ENCODE data around the gene MEF2C. TPM values are rescaled to one million over a fixed set of nuclear protein-coding genes. Genes with fewer than 3 reads are reported as not detected.

The MEF2C gene
- total RNA-seq, 5 donors from 2014 or later (not counting 1 experiment from before 2014, with no cell fraction given), result 2.5 to 9.4 (median 4.4) TPM

DNA sequence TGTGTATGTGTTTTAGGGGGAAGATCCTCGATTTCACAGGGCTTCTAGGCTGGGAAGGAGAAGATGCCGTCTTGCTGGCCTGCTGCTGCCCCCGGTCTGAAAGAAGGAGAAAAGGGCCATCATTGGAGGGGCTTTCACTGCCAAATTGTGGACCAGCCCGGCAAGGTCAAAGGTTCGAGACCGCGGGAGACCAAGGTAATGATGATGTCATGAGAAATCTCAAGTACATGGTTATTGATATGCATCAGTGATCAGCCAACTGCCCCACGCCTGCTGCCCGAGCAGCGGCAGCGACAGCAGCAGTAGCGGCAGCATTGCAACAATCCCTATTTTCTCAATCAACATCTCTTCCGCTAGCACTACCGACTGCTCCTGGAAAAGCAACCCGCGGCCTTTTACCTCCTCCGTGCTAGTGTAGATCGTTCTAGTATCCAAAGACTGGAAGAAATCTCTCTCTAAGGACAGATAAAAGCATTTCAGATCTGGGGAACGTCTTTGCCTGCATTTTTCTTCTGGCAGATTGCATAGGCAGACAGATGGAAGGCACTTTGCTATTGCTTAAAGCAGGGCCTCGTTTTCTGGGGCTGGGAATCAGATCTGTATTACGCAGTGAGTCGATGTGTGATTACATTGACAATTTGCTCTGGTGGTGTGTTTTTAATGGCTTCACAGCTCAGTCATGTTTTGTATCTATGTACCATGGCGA is 215.3 kb downstream of the MEF2C start:
- Mint-ChIP-seq H3K4me3 (peak overlapping the region; percentile 35 to 84 (median 76)), H3K9me3 (peaks cover 0 to 20% (median 14%) of the 10 kb centered on the region in 3 donors), H3K27me3 (peaks cover 86 to 90% of the 10 kb centered on the region in 2 donors), H3K4me1 (peaks cover 26 to 31% (median 30%) of the 10 kb centered on the region in 3 donors), H3K36me3 (peaks cover 4% of the 10 kb centered on the region), H3K27ac (no peak overlapping the region)
- ATAC-seq (replicated peaks in 1 of 4) (peak in 1 of 4 experiments; percentile 16), DNase-seq (no peak)
- Histone ChIP-seq H3K27me3 (replicated peaks in 1 of 2; ENCODE audit: control insufficient read depth in 2 of 2, extremely low read depth in 1 of 2, insufficient read depth in 2 of 2, low read length in 1 of 2) (peaks cover 29 to 40% of the 10 kb centered on the region in 2 experiments), H3K27ac (ENCODE audit: low read length) (no peak overlapping the region), H3K36me3 (ENCODE audit: control insufficient read depth in 2 of 2, extremely low read depth in 1 of 2, insufficient read depth in 1 of 2, low read length in 1 of 2) (no peaks in the 10 kb centered on the region), H3K4me3 (ENCODE audit: control insufficient read depth in 1 of 2, extremely low read depth in 1 of 2, low read length in 1 of 2) (peak overlapping the region in 1 of 2 donors; percentile 33), H3K9me3 (no peaks in the 10 kb centered on the region), H3K4me1 (ENCODE audit: control insufficient read depth in 1 of 2, extremely low read depth in 1 of 2, insufficient read depth in 2 of 2, low read length in 2 of 2) (peaks cover 3 to 24% of the 10 kb centered on the region in 2 experiments)
- POLR2A ChIA-PET, result interaction anchor here in 1 of 2 donors (0.6 kb wide), 1 partner anchor 19 kb away, joined by 3 read pairs; no protein-coding TSS in a partner anchor
- WGBS (ENCODE audit: insufficient coverage), result 15% methylated on average over 23 of the region's 23 CpGs
- CTCF ChIA-PET, result interaction anchor here (0.6 to 2.5 kb wide), 2 partner anchors 14 to 17 kb away, joined by 3 to 9 read pairs; no protein-coding TSS in a partner anchor

Measured in T-cell (primary cell).